Erythroblast (primary cell): ENCODE measurements around the gene DNHD1.

Experiments used
- DNase-seq, 2 experiments: peaks; one replicate each; lab custom pipeline; 2025; lab: John Stamatoyannopoulos, UW
- GATA1 ChIP-seq: IDR thresholded peaks from 2 replicates; pipeline ENCODE4 v1.6.1; 2011; ENCODE audit warnings: low read depth, mild to moderate bottlenecking, control low read depth, low read length, moderate library complexity
- POLR2A ChIP-seq: IDR thresholded peaks from 2 replicates; pipeline ENCODE4 v1.6.1; 2011; ENCODE audit warnings: mild to moderate bottlenecking, low read length

The DNHD1 gene, protein sequence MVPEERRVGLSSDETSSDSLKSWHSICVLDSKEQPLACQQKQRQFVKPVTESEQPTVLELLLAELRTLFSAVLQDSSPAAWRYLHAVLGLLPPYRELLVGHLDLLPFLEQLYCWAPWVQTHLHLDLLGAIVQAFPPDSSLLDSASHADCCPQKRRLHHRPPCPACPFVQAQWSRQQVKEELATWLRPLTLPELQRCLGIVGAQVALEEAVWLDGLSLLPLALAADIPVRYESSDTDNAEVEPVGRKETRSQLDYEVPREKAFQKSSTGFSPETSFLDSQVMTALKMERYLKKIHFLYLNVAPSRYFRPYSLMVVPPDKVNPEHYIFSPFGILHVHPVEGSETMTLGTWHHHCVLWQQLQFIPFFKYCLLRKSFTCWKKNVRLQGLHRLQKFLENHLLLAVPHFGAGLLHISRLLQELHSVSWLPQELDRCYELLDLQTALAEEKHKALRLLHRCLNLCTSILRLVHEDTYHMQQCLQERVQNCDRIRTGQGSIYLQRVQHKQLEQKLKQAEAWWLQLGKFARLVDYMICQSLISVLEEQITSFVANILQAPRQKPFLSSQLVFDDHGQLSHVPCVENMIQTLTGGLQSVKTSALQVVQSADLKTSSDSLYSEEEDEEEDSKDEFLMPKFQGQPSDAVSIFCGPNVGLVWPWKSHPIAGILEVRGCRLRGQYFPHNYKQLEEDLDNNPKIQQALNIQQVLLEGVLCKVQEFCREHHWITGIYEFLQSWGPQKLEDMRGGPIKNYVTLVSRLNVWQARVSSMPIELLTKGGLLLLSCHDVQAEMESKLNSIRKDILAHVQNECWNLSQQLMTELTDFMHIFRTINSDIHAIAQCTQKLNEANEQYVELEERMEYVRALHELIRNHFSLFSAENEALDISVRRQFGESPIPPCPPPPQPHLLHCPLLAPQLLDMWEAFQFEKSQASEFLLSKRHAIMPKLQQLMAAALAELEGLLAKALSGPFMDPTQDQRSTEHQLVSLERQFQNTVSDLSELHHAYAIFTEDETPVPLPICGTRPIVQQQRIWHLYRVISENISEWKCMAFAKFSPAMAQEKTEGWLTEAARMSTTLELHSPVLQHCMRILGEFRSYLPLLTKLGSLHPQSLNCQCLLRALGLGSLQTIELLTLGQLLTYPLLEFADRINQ (N-terminal part only)

DNA sequence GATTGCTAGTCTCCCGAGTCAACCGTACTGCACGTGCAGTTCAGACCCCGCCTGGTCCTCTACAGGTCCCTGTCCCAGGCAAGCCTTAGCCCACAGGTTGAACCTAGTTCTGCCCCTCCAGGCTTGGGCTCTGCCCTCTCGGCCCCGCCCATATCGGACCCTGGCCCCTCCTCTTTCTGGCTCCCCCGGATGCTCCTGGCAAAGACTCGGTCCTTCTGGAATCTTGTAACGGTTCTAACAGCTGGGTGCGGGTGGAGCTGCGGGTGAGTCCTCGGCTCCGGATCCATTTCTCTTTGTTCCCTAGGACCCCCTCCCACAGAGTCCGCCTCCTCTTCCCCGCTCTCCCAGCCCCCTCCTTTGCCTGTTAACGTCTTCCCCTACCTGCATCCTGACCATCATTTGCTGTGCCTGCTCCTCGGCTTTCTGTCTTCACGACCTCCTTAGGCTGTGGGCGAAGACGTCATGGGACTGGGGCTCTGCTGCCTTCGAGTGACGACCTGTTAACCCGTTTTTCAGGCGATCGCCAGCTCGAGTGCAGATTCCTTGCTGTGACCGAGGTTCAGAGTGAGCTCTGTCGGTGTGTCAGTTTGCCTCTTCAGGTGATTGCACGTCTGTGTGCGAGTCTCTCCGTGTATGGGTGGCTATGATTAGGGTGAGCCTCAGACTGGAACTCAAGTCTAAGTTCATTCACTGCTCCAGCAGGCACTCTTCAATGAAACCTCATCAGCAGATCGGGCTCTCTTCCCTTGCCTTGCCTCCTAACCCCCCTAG lies at the start of gene DNHD1:
Gene DNHD1 (plus strand): TSS at position 212 of the 771 bp plus-strand sequence. CDS start 936 bp downstream, outside the sequence.
- no peak for TF ChIP-seq GATA1
- TF ChIP-seq POLR2A, result no peak

DNA sequence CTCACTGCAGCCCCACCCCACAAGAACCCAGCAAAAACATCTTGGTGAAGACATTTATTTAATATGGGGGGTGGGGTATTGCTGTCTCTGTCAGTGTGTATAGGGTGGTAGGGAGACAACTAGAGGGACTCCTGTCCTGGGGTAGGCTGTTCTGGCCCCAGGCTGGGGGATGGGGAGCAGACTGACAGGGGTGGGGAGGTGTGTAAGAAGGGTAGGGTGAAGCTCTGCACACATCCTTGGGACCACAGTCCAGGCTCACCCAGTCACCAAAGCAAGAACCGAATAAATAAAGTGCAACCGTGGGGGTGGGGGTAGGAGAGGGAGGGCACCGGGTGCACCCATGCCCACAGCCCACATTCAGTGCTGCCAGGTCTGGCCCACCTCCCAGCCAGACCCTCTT lies 48.5 kb upstream of the DNHD1 start:
- TF ChIP-seq GATA1, result no peak
- TF ChIP-seq POLR2A, result no peak
- no peak for DNase-seq

More for the DNA sequence above, at the start of gene DNHD1:
- DNase-seq, result no peak

DNA sequence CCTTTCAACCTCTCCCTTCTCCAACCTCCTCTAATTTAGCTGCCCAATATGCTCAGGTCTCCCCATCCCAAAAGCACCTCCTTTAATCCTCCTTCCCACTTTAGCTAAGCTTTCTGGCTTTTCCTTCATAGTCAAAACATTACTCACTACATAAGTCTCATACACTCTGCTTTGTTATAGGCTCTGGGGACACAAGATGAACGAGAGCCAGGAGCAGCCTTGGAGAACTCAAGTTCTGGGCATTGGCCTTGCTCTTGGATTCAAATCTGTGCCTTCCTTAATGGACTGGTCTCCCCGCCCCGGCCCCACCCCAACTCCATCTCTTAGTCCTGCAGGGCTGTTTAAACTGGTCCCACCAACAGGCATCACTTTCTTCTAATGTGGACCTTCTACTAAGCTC lies 44.9 kb upstream of the DNHD1 start:
- no peak for DNase-seq
- TF ChIP-seq GATA1, result no peak
- TF ChIP-seq POLR2A, result no peak

DNA sequence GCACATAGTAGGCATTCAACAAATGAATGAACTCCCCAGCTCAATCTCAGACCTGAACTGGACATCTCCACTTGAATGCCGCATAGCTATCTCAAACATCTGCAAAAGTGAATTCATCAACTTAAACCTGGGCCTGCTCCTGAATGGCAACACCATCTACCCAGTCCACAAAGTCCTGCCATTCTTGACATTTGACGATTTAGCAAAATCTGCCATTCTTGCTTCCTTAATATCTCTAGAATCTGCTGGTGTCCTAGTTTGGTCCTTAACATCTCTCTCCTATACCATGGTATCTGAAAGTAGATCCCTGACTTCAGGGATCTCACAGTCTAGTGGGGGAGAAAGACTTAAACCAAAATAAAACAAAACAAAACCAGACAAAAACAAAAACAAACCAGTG lies 43.9 kb upstream of the DNHD1 start:
- no peak for DNase-seq

DNA sequence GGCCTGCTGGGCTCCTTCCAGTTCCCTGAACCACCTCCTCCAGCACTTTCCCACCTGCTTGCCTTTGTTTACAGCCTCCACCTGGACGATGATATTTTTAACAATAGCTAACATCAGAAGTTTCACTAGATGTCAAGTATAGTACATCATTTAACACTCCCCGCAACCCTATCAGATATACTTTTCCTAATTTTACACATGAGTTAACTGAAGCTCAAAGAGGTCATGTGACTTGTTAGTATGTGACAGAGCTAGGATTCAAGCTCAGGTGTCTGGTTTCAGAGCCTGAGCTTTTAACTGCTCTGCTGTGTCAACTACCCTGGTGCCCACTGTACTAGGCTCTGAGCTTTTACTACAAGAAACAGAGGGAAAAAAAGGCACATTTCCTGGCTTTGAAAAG lies 42.0 kb upstream of the DNHD1 start:
- TF ChIP-seq GATA1 (no peak), POLR2A (no peak)
- DNase-seq, result no peak

More for the DNA sequence above, 43.9 kb upstream of the DNHD1 start:
- TF ChIP-seq POLR2A (no peak), GATA1 (no peak)

DNA sequence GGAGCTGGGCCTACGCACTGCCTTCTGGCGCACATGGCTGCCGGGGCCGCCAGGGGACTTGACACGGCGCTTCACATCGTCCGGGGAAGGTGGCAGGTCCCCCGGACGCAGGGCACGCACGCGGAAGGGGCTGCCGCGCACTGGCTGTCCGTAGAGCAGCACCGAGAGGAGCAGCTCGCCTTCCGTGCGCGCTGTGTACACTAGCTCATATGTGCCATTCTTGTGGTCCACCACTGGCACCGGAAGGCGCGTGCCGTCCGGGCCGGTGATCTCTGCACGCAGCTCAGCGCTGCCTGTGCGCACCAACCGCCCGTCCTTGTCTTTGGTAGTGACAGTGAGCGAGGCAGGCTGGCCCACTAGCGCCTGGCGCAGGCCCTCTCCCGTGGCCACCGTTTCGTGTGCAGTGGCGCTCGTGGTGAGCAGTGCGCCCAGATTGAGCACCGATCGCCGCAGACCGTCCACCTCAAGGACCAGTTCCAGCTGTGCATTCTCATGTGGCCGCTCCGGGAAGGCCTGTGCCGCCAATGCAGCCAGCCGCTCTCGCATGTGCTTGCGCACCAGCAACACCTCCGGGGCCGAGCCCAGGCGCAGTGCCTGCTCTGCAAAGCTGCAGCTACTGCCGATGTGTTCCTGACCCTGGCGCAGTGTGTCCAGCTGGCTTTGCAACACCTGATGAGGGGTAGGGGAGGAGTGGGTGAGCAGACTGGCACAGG lies 40.6 kb upstream of the DNHD1 start:
- TF ChIP-seq GATA1, result no peak
- no peak for TF ChIP-seq POLR2A
- no peak for DNase-seq

DNA sequence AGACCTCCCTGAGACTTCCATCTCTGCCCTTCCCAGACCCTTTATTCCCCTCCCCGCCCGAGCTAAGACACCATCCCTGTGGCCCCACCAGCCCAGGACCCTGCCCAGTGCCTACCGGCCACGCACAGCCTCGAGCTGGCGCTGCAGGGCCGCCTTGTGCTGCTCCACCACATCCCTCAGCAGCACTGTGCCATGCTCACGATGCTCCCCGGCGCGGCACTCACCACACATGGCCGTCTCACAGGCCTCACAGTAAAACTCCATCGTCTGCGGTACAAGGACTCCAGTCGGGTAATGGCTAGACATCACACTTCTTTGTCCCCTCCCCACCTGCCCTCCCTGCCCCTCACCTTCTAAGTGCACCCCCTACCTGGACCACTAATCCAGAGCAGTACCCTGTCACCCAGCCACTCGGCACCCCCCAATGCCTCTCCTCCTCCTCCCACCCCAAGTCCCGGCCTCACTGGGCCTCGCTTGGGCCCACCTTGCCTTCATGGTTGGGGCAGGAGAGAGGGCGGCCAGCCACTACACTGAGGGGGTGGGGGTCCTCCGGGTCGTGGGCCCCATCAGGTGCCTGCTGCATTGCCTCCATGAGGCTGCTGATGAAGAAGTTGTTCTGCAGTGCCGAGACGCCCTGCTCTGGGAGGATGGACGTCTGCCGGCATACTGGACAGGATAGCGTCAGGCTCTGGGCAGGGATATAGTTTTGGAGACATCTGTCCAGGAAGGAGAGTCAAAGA lies 39.3 kb upstream of the DNHD1 start:
- no peak for TF ChIP-seq POLR2A
- no peak for TF ChIP-seq GATA1
- no peak for DNase-seq

DNA sequence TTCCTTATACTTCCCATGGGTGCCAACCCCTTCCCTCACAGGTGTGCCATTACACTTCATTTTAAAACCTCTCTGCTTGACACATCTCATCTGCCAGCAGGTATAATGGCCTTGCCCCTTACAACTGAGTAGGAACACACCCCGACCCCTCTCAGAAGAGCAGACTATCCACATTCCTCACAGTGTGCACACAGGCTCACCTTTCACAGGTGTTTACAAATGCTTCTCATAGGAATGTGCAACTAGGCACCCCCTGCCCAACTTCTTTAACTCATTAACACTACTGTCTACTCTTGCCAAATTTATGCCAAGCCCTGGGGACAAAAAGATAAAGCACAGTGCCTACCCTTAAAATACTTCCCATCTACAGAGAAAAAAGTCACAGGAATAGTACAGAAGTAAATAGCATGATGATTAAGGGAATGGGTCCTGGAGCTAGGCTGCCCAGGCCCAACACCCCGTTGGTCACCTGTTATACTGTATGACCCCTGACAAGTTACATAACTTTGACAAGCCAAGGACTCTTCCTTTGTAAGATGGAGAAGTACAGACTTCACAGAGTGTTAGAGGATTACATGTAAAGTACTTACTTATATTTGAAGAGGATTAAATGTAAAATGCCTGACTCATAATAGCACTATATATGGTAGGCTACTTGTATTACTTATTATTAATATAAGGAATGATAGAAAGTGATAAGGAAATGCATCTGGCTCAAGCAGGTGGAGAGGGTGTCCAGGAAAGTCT lies 38.6 kb upstream of the DNHD1 start:
- no peak for DNase-seq
- TF ChIP-seq GATA1 (no peak), POLR2A (no peak)

DNA sequence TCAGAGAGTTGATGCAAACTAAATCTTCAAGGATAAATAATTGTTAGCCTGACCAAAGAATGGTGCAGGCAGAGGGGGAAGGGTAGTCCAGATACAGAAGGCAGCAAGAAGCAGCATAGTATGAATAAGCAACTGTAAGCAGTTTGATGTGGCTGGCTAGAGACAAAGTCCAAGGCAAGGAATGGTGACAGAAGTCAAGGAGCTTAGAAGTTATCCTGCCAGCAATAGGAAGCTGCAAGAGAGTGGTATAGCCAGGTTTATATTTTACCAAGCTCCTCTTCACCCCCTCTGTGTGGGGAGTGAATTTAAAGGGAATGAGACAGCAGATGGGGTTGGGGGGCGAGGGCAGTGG lies 38.0 kb upstream of the DNHD1 start:
- TF ChIP-seq POLR2A, result no peak
- TF ChIP-seq GATA1, result no peak
- no peak for DNase-seq

DNA sequence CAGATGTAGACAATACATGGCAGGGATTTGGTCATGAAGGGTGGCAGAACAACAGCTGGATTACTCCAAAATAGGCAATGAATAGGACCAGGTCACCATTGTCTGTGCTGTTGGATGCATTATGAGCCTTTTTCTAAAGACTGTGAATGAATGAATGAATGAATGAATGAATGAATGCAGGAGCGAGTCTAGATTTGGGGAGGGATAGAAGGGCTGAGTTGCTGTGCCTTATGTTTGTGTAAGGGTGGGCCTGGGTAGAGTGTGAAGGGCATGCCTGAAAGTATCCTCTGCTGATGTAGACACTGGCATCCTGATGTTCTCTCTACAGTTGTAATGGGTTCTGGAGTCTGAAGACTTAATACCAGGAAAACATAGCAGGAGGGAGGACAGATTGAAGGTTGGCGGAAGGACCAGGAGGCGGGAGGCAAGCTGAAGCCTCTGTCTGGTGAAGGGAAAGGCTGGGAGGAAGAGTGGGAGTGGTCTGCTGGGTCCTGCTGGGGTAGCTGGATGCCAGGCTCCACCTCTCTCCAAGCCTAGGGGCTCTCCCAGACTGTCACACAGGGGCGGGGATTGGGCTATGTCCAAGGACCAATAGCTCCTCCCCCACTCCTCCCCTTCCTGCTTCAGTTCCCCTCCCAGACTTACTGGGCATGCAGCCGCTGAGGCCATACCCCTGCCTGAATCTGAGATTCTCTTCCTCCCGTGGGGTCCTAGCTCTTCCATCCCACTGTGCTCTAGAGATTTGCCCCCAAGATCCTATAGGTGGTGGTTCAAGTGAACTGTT lies 28.2 kb upstream of the DNHD1 start:
- DNase-seq, result peak; percentile 69 to 74
- no peak for TF ChIP-seq GATA1
- no peak for TF ChIP-seq POLR2A
